Common myeloid progenitor, CD34-positive (primary cell): ENCODE data around the gene GPC5.
"Not testable (repeated sequence)": the region's sequence is repeated elsewhere in the genome, so short reads cannot be mapped to it uniquely, and the experiment has no call there.

Experiments
- CTCF ChIA-PET: fragments of 350-600 bp; sonication (Branson Sonifier 250); formaldehyde crosslinking; loops from one replicate; lab custom pipeline; 2021; ENCODE audit warnings: antibody characterized with exemption; lab: Charles Lee
- POLR2A ChIA-PET: fragments of 350-600 bp; sonication (Branson Sonifier 250); formaldehyde crosslinking; loops from one replicate; lab custom pipeline; 2021; ENCODE audit warnings: antibody characterized with exemption; lab: Charles Lee
- DNase-seq, 3 donors: peaks; one replicate each; pipeline versions ENCODE4 v3.0.0 to v3.0.0-alpha.2; 2013
- H3K27ac ChIP-seq, 2 experiments: 1 replicate in 1 of 2; 2 replicates in 1 of 2; pipeline ENCODE4 v1.7.0; 2013; ENCODE audit warnings: inconsistent platforms in 2 of 2, low read length in 2 of 2, mild to moderate bottlenecking in 2 of 2, low read depth in 1 of 2, moderate library complexity in 1 of 2; ENCODE audit not compliant: severe bottlenecking in 2 of 2, insufficient read depth in 1 of 2, poor library complexity in 1 of 2
- H3K27me3 ChIP-seq, 5 experiments: replicated peaks in 2 of 5; 1 replicate in 3 of 5; 2 replicates in 2 of 5; pipeline versions ENCODE4 v1.6.1 to v1.7.0; 2013; ENCODE audit warnings: low read length in 4 of 5, mild to moderate bottlenecking in 2 of 5, moderate library complexity in 2 of 5, inconsistent platforms in 1 of 5; ENCODE audit not compliant: insufficient read depth in 5 of 5, control insufficient read depth in 4 of 5
- H3K36me3 ChIP-seq, 4 experiments: 1 replicate in 2 of 4; 2 replicates in 2 of 4; pipeline versions ENCODE4 v1.6.1 to v1.7.0; 2013; ENCODE audit warnings: low read length in 3 of 4, control low read depth in 1 of 4, mild to moderate bottlenecking in 1 of 4; ENCODE audit not compliant: control insufficient read depth in 4 of 4, insufficient read depth in 4 of 4
- H3K4me1 ChIP-seq, 4 experiments: 1 replicate in 3 of 4; 2 replicates in 1 of 4; pipeline versions ENCODE4 v1.6.1 to v1.7.1; 2013; ENCODE audit warnings: low read length in 3 of 4, mild to moderate bottlenecking in 3 of 4, control low read depth in 1 of 4, inconsistent platforms in 1 of 4, moderate library complexity in 1 of 4; ENCODE audit not compliant: control insufficient read depth in 4 of 4, insufficient read depth in 4 of 4; ENCODE audit errors: control extremely low read depth in 1 of 4
- H3K4me3 ChIP-seq, 7 experiments: 1 replicate in 4 of 7; 2 replicates in 3 of 7; pipeline versions ENCODE4 v1.5.1 to v1.7.0; 2013; ENCODE audit warnings: mild to moderate bottlenecking in 7 of 7, low read length in 6 of 7, moderate library complexity in 6 of 7, inconsistent platforms in 2 of 7, low read depth in 2 of 7, control low read depth in 1 of 7; ENCODE audit not compliant: insufficient read depth in 4 of 7, control insufficient read depth in 1 of 7; ENCODE audit errors: extremely low read depth in 1 of 7
- H3K9me3 ChIP-seq, 5 experiments: 1 replicate in 4 of 5; 2 replicates in 1 of 5; pipeline versions ENCODE4 v1.6.1 to v1.7.1; 2013; ENCODE audit warnings: low read length in 4 of 5, mild to moderate bottlenecking in 2 of 5, inconsistent platforms in 1 of 5, low read depth in 1 of 5, moderate library complexity in 1 of 5; ENCODE audit not compliant: control insufficient read depth in 4 of 5, insufficient read depth in 2 of 5; ENCODE audit errors: control extremely low read depth in 1 of 5
- WGBS: methylation state at CpG from one replicate; pipeline ENCODE4 v1.1.5; 2013; ENCODE audit not compliant: insufficient coverage; 5-methylcytosine and 5-hydroxymethylcytosine counted together

GPC5 gene

GRCh38 chr13:92734545-92734944, 1336.1 kb downstream of the GPC5 start:
- Histone ChIP-seq H3K4me1 (no peaks in the 10 kb centered on the region), H3K36me3 (no peaks in the 10 kb centered on the region), H3K4me3 (no peak overlapping the region), H3K27me3 (no peaks in the 10 kb centered on the region), H3K27ac (no peak overlapping the region), H3K9me3 (no peaks in the 10 kb centered on the region)
- ChIA-PET POLR2A (no interaction called here), CTCF (no interaction called here)
- no peak for DNase-seq
- no CpG with 5 or more reads among the region's 1 CpG for WGBS

GRCh38 chr13:92735909-92736308, 1337.5 kb downstream of the GPC5 start:
- ChIA-PET POLR2A (no interaction called here), CTCF (no interaction called here)
- WGBS: no CpG with 5 or more reads among the region's 1 CpG
- no peak for DNase-seq
- H3K4me1 ChIP-seq: no peaks in the 10 kb centered on the region
- H3K4me3 ChIP-seq: no peak overlapping the region
- no peaks in the 10 kb centered on the region for H3K9me3 ChIP-seq
- no peak overlapping the region for H3K27ac ChIP-seq
- no peaks in the 10 kb centered on the region for H3K36me3 ChIP-seq
- no peaks in the 10 kb centered on the region for H3K27me3 ChIP-seq

- Histone ChIP-seq H3K9me3 (no peaks in the 10 kb centered on the region), H3K27me3 (no peaks in the 10 kb centered on the region), H3K4me3 (no peak overlapping the region), H3K27ac (no peak overlapping the region), H3K36me3 (no peaks in the 10 kb centered on the region), H3K4me1 (no peaks in the 10 kb centered on the region)
- ChIA-PET POLR2A (no interaction called here), CTCF (no interaction called here)
- 100% methylated on average over 1 of the region's 2 CpGs for WGBS
- DNase-seq: no peak
Measured at GRCh38 chr13:92739306-92739818, 1340.9 kb downstream of the GPC5 start.

- WGBS: 100% methylated on average over 1 of the region's 1 CpG
- no peaks in the 10 kb centered on the region for H3K4me1 ChIP-seq
- DNase-seq: no peak
- H3K4me3 ChIP-seq: no peak overlapping the region
- no peak overlapping the region for H3K27ac ChIP-seq
- ChIA-PET POLR2A (no interaction called here), CTCF (no interaction called here)
- H3K36me3 ChIP-seq: no peaks in the 10 kb centered on the region
- no peaks in the 10 kb centered on the region for H3K27me3 ChIP-seq
- H3K9me3 ChIP-seq: no peaks in the 10 kb centered on the region
Measured at GRCh38 chr13:92743992-92744391, 1345.6 kb downstream of the GPC5 start.

- Histone ChIP-seq H3K4me1 (no peaks in the 10 kb centered on the region), H3K4me3 (no peak overlapping the region), H3K36me3 (no peaks in the 10 kb centered on the region), H3K9me3 (no peaks in the 10 kb centered on the region), H3K27ac (no peak overlapping the region), H3K27me3 (no peaks in the 10 kb centered on the region)
- POLR2A ChIA-PET: no interaction called here
- no peak for DNase-seq
- CTCF ChIA-PET: no interaction called here
Measured at GRCh38 chr13:92745258-92745657, 1346.8 kb downstream of the GPC5 start.

- CTCF ChIA-PET, H3K27ac ChIP-seq, H3K9me3 ChIP-seq, DNase-seq, POLR2A ChIA-PET, H3K4me1 ChIP-seq, H3K36me3 ChIP-seq, H3K27me3 ChIP-seq, H3K4me3 ChIP-seq: not testable (repeated sequence)
- WGBS: 88% methylated on average over 8 of the region's 12 CpGs
Measured at GRCh38 chr13:92752705-92753104, 1354.3 kb downstream of the GPC5 start.

- Histone ChIP-seq H3K36me3 (no peaks in the 10 kb centered on the region), H3K4me1 (no peaks in the 10 kb centered on the region), H3K4me3 (no peak overlapping the region), H3K27ac (no peak overlapping the region), H3K27me3 (no peaks in the 10 kb centered on the region), H3K9me3 (peaks cover 2 to 9% (median 3%) of the 10 kb centered on the region in 5 experiments)
- ChIA-PET CTCF (no interaction called here), POLR2A (no interaction called here)
- no CpG with 5 or more reads among the region's 1 CpG for WGBS
- no peak for DNase-seq
Measured at GRCh38 chr13:92761710-92762109, 1363.3 kb downstream of the GPC5 start.
